IPS DF 19.7 (cell line): ENCODE results near the gene RCCD1.
"Not testable (repeated sequence)": the region's sequence is repeated elsewhere in the genome, so short reads cannot be mapped to it uniquely, and the experiment has no call there.

Source experiments
- DNase-seq: peaks from one replicate; pipeline ENCODE4 v3.0.0-alpha.2; 2013; ENCODE audit warnings: low read depth, low spot score

RCCD1 gene

DNA sequence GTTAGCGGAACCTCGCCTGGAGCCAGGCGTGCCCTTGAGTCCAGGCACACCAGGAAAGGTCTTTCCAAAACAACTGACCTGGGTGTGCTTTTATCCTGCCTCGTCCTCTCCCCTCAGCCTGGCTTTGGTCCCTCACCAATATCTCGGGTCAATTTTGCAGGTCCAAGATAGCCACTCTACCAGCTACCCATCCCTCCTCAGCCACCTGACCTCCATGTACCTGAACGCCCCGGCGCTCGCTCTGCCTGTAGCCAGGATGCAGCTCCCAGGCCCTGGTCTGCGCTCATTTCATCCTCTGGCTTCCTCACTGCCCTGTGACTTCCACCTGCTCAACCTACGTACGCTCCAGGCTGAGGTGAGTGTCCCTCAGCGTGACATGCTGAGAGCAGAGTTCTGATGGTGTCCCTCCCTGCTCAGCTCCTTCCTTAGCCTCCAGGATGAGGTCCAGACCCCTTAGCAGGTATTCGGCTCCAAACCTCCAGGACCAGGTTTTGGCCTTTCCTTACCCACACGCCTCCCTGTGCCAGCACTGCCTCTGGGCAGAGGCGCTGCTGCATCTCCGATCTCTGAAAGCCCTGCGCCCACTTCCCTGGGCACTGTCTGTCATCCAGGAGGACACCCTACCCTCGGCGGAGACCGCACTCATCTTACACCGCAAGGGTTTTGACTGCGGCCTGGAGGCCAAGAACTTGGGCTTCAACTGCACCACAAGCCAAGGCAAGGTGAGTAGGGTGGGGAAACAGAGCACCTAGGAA, 36.5 kb upstream of the RCCD1 start:
- no peak for DNase-seq

GRCh38 chr15:90918835-90919234, 35.8 kb upstream of the RCCD1 start:
- DNase-seq: no peak

GRCh38 chr15:90921887-90922286, 32.8 kb upstream of the RCCD1 start:
- DNase-seq: no peak

DNA sequence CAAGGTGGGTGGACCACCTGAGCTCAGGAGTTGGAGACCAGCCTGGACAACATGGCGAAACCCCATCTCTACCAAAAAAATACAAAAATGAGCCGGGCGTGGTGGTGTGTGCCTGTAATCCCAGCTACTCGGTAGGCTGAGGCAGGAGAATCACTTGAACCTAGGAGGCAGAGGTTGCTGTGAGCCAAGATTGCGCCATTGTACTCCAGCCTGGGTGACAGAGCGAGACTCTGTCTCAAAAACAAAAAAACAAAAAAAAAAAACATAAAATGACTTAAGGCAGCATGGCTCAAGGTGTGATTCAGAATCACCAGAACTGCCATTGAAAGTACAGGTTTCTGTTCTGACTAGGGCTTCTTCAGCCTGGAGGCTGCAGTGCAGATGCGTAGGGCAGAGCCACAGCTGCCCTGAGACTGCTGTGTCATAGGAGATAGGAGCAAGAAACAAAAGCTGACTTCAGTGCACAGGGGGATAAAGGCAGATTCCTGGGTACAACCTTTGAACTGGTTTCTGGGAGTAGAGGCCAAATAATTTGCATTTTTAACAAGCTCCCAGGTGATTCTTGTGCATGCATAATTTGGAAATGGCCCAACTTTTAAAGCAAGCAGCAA, 31.9 kb upstream of the RCCD1 start:
- not testable (repeated sequence) for DNase-seq

GRCh38 chr15:90924375-90924774, 30.3 kb upstream of the RCCD1 start:
- DNase-seq: no peak

- not testable (repeated sequence) for DNase-seq
Measured at GRCh38 chr15:90926766-90927165, 27.9 kb upstream of the RCCD1 start.

DNA sequence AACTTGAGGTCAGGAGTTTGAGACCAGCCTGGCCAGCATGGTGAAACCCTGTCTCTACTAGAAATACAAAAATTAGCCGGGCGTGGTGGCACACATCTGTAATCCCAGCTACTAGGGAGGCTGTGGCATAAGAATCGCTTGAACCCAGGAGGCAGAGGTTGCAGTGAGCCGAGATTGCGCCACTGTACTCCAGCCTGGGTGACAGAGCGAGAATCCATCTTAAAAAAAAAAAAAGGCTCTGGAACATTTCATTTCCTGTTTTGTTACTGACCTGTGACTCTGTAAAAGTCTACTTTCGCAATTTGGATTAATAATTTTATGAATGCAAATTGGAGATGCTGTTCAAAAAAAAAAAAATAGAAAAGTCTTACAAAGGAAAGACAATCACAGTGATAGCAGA, 26.6 kb upstream of the RCCD1 start:
- DNase-seq: not testable (repeated sequence)

DNA sequence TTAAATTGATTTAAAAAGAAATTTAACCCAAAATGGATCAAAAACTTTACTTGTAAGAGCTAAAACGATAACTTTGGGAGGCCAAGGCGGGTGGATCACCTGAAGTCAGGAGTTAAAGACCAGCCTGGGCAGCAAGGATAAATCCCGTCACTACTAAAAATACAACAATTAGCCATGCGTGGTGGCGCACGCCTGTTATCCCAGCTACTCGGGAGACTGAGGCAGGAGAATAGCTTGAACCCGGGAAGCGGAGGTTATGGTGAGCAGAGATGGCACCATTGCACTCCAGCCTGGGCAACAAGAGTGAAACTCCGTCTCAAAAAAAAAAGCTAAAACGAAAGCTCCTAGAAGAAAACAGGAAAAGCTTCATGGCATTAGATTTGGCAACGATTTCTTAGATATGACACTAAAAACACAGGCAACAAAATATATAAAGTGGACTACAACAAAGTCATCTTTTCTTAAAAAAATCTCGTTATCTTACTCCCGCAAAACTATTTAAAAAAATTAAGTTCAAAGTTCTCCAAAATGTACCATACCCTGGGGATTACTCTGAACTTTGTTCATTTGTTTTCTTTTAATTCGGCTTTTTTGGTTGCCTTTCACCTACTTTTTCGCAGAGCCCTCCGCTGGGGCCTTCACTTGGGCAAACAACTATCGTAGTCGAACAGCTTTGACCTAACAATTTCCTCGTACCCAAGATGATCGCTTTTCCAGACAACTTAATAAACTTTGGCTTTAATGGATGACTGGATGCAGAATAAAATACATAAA, 25.3 kb upstream of the RCCD1 start:
- DNase-seq: no peak

DNA sequence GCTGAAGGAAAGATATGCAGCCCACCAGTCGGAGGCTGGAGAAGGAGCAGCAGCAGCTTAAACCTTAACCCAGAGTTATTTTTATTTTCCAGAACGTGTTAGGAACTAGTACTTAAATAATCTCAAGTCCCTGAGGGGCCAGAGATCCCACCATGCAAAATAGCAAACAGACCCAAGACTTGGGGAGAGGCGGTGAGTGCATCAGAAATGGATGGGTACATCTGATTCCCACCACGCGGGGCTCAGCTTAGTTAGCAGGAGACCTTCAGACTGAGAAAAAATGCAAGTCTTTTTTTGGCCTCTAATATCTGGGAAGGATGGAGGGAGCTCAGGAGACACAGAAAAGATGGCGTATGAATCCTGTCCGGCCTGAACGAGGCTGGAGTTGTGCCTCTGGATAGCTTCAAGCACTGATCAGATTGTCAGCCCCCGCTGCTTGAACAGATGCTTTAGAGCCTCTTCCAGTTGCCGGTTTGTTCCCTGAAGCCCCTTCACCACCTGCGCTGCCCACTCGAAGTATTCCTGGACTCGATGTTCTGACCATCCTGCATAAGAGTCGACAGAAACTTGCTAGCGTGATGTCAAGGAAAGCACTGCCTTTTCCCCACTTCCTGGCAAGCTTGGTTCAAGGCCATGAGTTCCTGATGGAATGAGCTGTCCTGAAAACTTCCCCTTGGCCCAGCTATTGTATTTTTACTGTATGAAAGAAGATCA, 23.7 kb upstream of the RCCD1 start:
- DNase-seq: no peak

DNA sequence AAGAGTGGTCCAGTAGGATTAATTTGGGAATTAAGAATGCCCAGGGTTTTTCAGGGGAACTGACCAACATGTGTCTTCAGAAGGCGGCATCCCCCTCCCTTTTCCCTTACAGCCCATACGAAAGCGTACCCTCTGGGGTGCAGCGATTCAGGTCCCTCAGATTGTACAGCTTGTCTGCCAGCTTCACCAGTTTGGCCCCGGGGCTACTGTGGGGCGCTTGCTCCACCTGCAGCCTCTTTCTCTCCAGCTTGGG, 23.2 kb upstream of the RCCD1 start:
- no peak for DNase-seq

- DNase-seq: no peak
Measured at GRCh38 chr15:90931828-90932659, 22.6 kb upstream of the RCCD1 start, which contains the start of gene HDDC3. Gene HDDC3 (minus strand): TSS chr15:90932549. CDS start chr15:90932540, 9 bp downstream.

DNA sequence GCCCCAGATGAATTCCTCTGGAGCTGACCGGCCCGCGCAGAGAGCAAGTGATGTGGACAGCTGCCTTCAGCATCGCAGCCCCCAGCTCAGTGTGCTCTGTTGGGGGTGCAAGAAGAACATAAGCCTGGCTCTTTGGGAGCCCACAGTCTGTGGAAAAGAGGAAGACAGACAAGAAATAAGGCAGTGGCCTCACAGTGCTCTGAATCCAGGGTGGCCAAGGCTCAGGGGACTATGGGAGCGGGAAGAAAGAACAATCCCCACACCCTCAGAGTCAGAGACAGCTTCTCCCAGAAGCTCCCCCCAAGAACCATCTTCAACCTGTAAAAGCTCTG, 22.1 kb upstream of the RCCD1 start:
- DNase-seq: no peak

DNA sequence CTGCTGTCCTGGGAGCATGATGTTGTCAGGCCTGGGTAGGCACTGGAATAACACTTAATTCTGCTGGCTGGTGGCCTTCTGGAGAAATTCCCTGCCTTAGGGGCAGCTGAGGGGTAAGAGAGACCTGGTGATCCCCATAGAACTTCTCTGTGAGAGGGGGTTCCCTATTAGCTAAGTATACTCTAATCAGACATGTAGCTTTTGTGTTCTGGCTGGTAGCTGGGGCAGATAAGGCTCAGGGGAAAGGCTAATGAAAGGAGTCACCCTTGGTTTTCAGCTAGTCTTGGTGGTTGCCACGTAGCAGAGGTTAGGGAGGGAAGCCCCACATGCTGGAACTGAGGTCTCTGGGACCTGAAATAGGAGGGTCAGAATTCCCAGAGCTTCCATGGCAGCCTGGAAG, 21.4 kb upstream of the RCCD1 start:
- DNase-seq: no peak

DNA sequence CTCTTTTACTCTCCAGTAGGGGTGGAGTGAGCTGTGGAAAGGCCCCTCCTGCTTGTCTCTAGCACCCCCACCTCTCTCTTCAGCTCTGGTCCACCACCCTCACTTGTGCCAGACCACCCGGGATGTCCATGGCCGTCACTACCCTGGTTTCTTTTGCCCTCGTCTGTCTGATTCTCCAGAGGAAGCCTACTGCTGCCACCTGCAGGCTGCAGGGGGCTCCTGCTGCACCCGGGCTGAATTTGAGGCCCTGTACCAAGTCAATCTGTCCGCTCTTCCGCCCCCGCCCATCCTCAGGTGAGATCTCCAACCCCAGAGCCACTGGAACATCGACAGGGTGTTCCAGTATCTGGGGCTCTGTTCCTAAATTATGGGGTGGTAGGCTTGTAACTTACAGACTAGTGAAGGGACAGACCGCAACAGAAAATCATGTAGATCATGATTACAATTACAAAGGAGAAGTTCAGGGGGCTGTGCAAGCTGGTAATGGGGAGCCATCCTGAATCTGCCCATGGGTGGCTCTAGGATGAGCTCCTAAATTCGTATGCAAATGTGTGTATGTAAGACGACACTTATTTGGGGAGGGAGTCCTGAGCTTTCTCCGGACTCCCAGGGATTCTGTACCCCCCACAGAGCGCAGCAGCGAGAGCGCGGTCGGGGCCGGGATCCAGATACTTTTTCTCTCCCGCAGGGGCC, 20.3 kb upstream of the RCCD1 start:
- DNase-seq: no peak

GRCh38 chr15:90934949-90935751, 19.5 kb upstream of the RCCD1 start, which contains the start of gene UNC45A:
Gene UNC45A (plus strand): TSS chr15:90935285. CDS start chr15:90935325, 40 bp downstream.
- DNase-seq: no peak

DNA sequence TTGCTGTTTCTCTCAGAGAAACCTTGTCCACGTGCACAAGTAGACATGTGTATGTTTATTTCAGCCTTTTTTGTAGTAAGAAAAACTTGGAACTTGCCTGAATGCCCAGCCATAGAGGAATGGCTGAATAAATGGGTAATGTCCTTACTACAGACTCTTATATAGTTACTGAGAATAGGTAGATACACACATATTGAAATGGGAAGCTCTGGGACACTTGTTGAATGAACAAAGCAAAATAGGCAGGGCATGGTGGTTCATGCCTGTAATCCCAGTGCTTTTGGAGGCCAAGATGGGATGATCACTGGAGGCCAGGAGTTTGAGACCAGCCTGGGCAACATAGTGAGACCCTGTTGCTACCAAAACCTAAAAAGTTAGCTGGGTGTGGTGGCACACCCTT, 17.9 kb upstream of the RCCD1 start:
- DNase-seq: no peak

GRCh38 chr15:90938261-90938660, 16.4 kb upstream of the RCCD1 start:
- no peak for DNase-seq

- DNase-seq: no peak
Measured at GRCh38 chr15:90939756-90940155, 14.9 kb upstream of the RCCD1 start.

DNA sequence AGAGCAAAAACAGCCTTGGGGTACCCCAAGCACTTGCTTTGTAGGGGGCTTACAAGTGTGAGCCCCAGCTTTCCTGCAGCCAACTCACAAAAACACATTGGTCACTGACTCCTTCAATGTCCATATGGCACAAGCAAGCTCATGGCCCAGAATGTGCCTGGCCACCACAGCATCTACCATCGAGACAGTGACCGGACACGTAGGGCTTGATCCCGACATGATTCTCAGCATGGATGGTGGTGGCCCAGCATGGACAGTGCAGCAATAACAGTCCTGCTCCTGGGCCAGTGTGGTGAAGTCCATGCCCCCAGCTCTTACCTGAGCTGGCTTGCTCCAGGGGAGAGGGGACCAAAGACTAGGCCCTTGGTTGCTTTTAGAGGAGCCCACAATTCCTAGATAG, 13.6 kb upstream of the RCCD1 start:
- no peak for DNase-seq
